ENCODE results near the gene MAP6.

DNA sequence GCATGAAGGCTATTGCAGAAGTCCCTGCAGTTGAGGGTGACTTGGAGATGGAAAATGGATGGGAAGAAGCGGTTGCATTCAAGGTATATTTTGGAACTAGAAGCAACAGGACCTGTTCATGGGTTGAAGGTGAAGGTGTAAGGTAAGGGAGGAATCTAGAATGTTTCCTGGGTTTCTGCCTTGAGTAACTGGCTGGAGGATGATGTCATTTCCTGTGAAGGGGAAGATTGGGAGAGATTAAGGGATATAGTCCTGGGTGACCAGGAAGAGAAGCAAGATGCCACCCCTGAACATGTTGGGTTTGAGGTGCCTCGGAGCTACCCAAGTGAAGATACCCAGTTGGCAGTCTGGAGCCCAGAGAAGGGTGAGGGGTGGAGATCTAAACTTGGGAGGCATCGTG lies 36.7 kb upstream of the MAP6 start:
- TF ChIP-seq FOS (IDR thresholded peaks at IDR 0.05; ENCODE audit: borderline replicate concordance, extremely low read depth, insufficient read length): no peak
- no peak for TF ChIP-seq MEF2A (IDR thresholded peaks at IDR 0.05; ENCODE audit: insufficient read depth, low read depth, low read length)
- no peak for TF ChIP-seq POLR2AphosphoS5 (IDR thresholded peaks at IDR 0.05; ENCODE audit: low read length)
- no peak for TF ChIP-seq EP300 (IDR thresholded peaks at IDR 0.05; ENCODE audit: borderline replicate concordance in 1 of 2, control insufficient read depth in 1 of 2, low read depth in 2 of 2, low read length in 2 of 2)
- TF ChIP-seq SUPT20H (IDR thresholded peaks at IDR 0.05; ENCODE audit: borderline replicate concordance, control insufficient read depth, low read depth, low read length): no peak
- no peak for TF ChIP-seq SMC3 (IDR thresholded peaks at IDR 0.05; ENCODE audit: borderline replicate concordance, low read length)
- no peak for TF ChIP-seq POLR2A (IDR thresholded peaks at IDR 0.05; ENCODE audit: low read depth, low read length)

Data from GM12878 (cell line).